PC-9 (cell line): ENCODE measurements around the gene KRTAP10-10. TPM values are rescaled to one million over a fixed set of nuclear protein-coding genes. Genes with fewer than 3 reads are reported as not detected.

Source experiments
- BruUV-seq: library from RNA; stranded (reverse); fragments of 400-500 nt; replicated peaks from 2 replicates; lab custom pipeline; 2021; lab: Mats Ljungman, UMichigan
- CTCF ChIA-PET: fragments of 300-600 bp; sonication (Branson Sonifier 250); formaldehyde crosslinking; loops from one replicate; lab custom pipeline; 2022; ENCODE audit warnings: antibody characterized with exemption; lab: Charles Lee
- POLR2A ChIA-PET: fragments of 300-600 bp; sonication (Branson Sonifier 250); formaldehyde crosslinking; loops from one replicate; lab custom pipeline; 2022; ENCODE audit warnings: antibody characterized with exemption; ENCODE audit not compliant: unreplicated experiment; lab: Charles Lee
- DNase-seq, 2 experiments: peaks; one replicate each; pipeline versions ENCODE4 v3.0.0 to v3.0.0-alpha.2; 2015 to 2022; ENCODE audit warnings: mixed read lengths in 1 of 2
- H2AFZ ChIP-seq: fragments of 200-600 bp; sonication (generic); 2 replicates; pipeline ENCODE4 v1.8.1; 2017; ENCODE audit warnings: antibody characterized with exemption
- H3F3A ChIP-seq: fragments of 200-600 bp; sonication (generic); 2 replicates; pipeline ENCODE4 v1.8.1; 2017; ENCODE audit warnings: antibody characterized with exemption, mild to moderate bottlenecking, low read depth; ENCODE audit not compliant: insufficient read depth
- H3K27ac ChIP-seq: fragments of 200-600 bp; sonication (generic); 2 replicates; pipeline ENCODE4 v1.6.1; 2016; ENCODE audit warnings: mixed run types
- H3K27me3 ChIP-seq: fragments of 200-600 bp; sonication (generic); 2 replicates; pipeline ENCODE4 v1.6.1; 2016; ENCODE audit warnings: low read depth, mixed run types; ENCODE audit not compliant: insufficient read depth
- H3K36me3 ChIP-seq: fragments of 200-600 bp; sonication (generic); 2 replicates; pipeline ENCODE4 v1.6.1; 2016; ENCODE audit warnings: low read depth, mixed run types
- H3K4me1 ChIP-seq: fragments of 200-600 bp; sonication (generic); replicated peaks from 2 replicates; pipeline ENCODE4 v1.6.1; 2016; ENCODE audit warnings: mixed run types; ENCODE audit not compliant: insufficient read depth
- H3K4me2 ChIP-seq: fragments of 200-600 bp; sonication (generic); 2 replicates; pipeline ENCODE4 v1.6.1; 2017; ENCODE audit warnings: mixed run types
- H3K4me3 ChIP-seq: fragments of 200-600 bp; sonication (generic); 2 replicates; pipeline ENCODE4 v1.6.1; 2016; ENCODE audit warnings: mixed run types
- H3K79me2 ChIP-seq: fragments of 200-600 bp; sonication (generic); 2 replicates; pipeline ENCODE4 v1.6.1; 2017; ENCODE audit warnings: low read depth, mixed run types
- H3K9me2 ChIP-seq: fragments of 200-600 bp; sonication (generic); 2 replicates; pipeline ENCODE4 v1.8.1; 2017; ENCODE audit warnings: mild to moderate bottlenecking; ENCODE audit not compliant: insufficient read depth
- H3K9me3 ChIP-seq: fragments of 200-600 bp; sonication (generic); 2 replicates; pipeline ENCODE4 v1.8.1; 2016; ENCODE audit warnings: low read depth; ENCODE audit not compliant: insufficient read depth
- H4K20me1 ChIP-seq: fragments of 200-600 bp; sonication (generic); 2 replicates; pipeline ENCODE4 v1.8.1; 2017; ENCODE audit not compliant: insufficient read depth
- CTCF ChIP-seq: fragments of 200-600 bp; sonication (generic); conservative IDR thresholded peaks from 2 replicates; pipeline ENCODE4 v1.6.1; 2017; ENCODE audit warnings: mixed run types, antibody characterized with exemption, mild to moderate bottlenecking, moderate library complexity
- EZH2 ChIP-seq: fragments of 200-600 bp; sonication (generic); IDR thresholded peaks from 2 replicates; pipeline ENCODE4 v1.8.0; 2017; ENCODE audit warnings: antibody characterized with exemption, low read depth
- intact Hi-C: fragments of 100-400 bp; cut with micrococcal nuclease; formaldehyde crosslinking; loops from one replicate; pipeline ENCODE4 v1.10.0; 2022; ENCODE audit not compliant: unreplicated experiment
- total RNA-seq: library from RNA; stranded (reverse); gene quantifications from 2 replicates; pipeline ENCODE4 v1.2.3, GENCODE V29; 2021

The KRTAP10-10 gene
- total RNA-seq, 1 experiment from 2014 or later, result not detected

- Histone ChIP-seq H3K9me2 (no peaks in the 10 kb centered on the region), H4K20me1 (no peaks in the 10 kb centered on the region), H3K4me1 (no peaks in the 10 kb centered on the region), H3K79me2 (no peaks in the 10 kb centered on the region), H3K36me3 (no peaks in the 10 kb centered on the region), H3K27ac (no peak overlapping the region), H3K9me3 (no peaks in the 10 kb centered on the region), H3K4me2 (no peak overlapping the region), H3K4me3 (no peak overlapping the region), H2AFZ (no peak overlapping the region), H3K27me3 (peaks cover 42% of the 10 kb centered on the region), H3F3A (no peaks in the 10 kb centered on the region)
- TF ChIP-seq CTCF, result no peak
- no peak for TF ChIP-seq EZH2
- no peak for DNase-seq
- POLR2A ChIA-PET, result no interaction called here
- intact Hi-C loops, result no loop called here
- no TSS peak for BruUV-seq
- CTCF ChIA-PET, result no interaction called here
Observed at GRCh38 chr21:44613386-44614155, 23.6 kb upstream of the KRTAP10-10 start.

GRCh38 chr21:44614161-44614631 lies 23.0 kb upstream of the KRTAP10-10 start:
- intact Hi-C loops, result no loop called here
- no peak for DNase-seq
- no peak overlapping the region for H3K4me3 ChIP-seq
- no peak overlapping the region for H3K4me2 ChIP-seq
- no peak overlapping the region for H2AFZ ChIP-seq
- no peaks in the 10 kb centered on the region for H3K9me3 ChIP-seq
- H3K27me3 ChIP-seq, result peaks cover 42% of the 10 kb centered on the region
- no peaks in the 10 kb centered on the region for H3F3A ChIP-seq
- TF ChIP-seq CTCF (no peak), EZH2 (no peak)
- ChIA-PET POLR2A (no interaction called here), CTCF (no interaction called here)
- H3K36me3 ChIP-seq, result no peaks in the 10 kb centered on the region
- no peak overlapping the region for H3K27ac ChIP-seq
- no peaks in the 10 kb centered on the region for H3K79me2 ChIP-seq
- no peaks in the 10 kb centered on the region for H3K4me1 ChIP-seq
- no peaks in the 10 kb centered on the region for H4K20me1 ChIP-seq
- no peaks in the 10 kb centered on the region for H3K9me2 ChIP-seq
- no TSS peak for BruUV-seq

GRCh38 chr21:44614961-44615391 lies 22.2 kb upstream of the KRTAP10-10 start:
- CTCF ChIA-PET, result no interaction called here

More at GRCh38 chr21:44614961-44615391, 22.2 kb upstream of the KRTAP10-10 start:
- H3K9me3 ChIP-seq, result no peaks in the 10 kb centered on the region
- H3F3A ChIP-seq, result no peaks in the 10 kb centered on the region
- no TSS peak for BruUV-seq
- no peak for DNase-seq
- no peak overlapping the region for H2AFZ ChIP-seq
- H3K4me2 ChIP-seq, result no peak overlapping the region
- POLR2A ChIA-PET, result no interaction called here
- H3K4me1 ChIP-seq, result no peaks in the 10 kb centered on the region
- H4K20me1 ChIP-seq, result no peaks in the 10 kb centered on the region
- TF ChIP-seq EZH2 (no peak), CTCF (no peak)
- H3K4me3 ChIP-seq, result no peak overlapping the region
- H3K27ac ChIP-seq, result no peak overlapping the region
- H3K79me2 ChIP-seq, result no peaks in the 10 kb centered on the region
- H3K36me3 ChIP-seq, result no peaks in the 10 kb centered on the region
- H3K9me2 ChIP-seq, result no peaks in the 10 kb centered on the region
- H3K27me3 ChIP-seq, result peaks cover 42% of the 10 kb centered on the region
- intact Hi-C loops, result no loop called here
